Right lung (tissue), 5 donors: Measurements from ENCODE around the gene SH3BP4. TPM values are rescaled to one million over a fixed set of nuclear protein-coding genes. Genes with fewer than 3 reads are reported as not detected.
"Not testable (repeated sequence)": the region's sequence is repeated elsewhere in the genome, so short reads cannot be mapped to it uniquely, and the experiment has no call there.

Source experiments
- DNase-seq, 2 donors: peaks; one replicate each; pipeline ENCODE4 v3.0.0-alpha.2; 2013
- polyA plus RNA-seq, 5 donors: library from polyadenylated mRNA; unstranded; fragments of 120-200 nt; gene quantifications; one replicate each; pipeline versions ENCODE4 v1.2.1 to v1.2.3, GENCODE V29; 2013; ENCODE audit warnings: inconsistent platforms in 1 of 5, low replicate concordance in 1 of 5; ENCODE audit not compliant: insufficient read length in 5 of 5, insufficient read depth in 1 of 5

The SH3BP4 gene
- polyA plus RNA-seq, 5 donors, result 24.7 to 30.0 (median 27.9) TPM

DNA sequence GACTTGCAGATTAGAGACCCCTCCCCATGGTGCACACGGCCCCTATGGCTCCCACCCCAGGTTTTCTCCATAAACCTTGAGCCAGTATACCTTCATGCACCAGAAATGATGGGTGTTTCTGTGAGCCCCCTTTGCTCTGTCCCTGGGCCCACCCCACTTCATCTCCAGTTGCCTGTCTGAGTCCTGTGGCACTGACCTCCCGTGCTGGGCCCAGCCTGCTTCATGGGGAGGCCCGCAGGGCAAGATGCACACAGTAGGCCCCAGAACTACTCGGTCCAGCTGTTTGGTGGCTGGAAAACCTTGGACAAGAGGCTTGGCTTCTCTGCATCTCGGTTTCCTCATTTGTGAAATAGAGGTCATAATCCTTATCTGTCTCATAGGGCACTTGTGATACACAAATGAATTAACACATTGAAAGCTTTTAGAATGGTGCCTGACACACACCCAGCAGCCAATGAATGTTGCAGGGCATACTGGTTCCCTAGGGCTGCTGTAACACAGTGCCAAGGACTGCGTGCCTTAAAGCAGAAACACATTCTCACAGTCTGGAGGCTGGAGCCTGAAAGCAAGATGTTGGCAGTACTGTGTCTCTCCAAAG is 58.4 kb downstream of the SH3BP4 start:
- DNase-seq, result no peak

DNA sequence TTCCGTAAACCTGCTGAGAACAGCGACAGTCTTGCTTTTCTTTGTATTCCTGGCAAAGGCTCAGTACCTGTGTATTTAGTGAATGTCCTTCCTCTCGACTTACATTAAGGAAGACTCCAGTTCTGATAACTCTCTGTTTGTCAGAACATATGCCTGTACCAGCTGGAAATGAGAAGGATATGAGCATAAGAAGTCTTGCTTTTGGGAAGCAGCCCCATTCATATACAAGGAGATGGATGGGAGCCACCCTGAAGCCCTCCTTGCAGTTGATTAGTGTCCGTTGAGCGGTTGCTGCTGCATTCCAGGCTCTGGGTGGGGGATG is 59.8 kb downstream of the SH3BP4 start:
- DNase-seq, result no peak

DNA sequence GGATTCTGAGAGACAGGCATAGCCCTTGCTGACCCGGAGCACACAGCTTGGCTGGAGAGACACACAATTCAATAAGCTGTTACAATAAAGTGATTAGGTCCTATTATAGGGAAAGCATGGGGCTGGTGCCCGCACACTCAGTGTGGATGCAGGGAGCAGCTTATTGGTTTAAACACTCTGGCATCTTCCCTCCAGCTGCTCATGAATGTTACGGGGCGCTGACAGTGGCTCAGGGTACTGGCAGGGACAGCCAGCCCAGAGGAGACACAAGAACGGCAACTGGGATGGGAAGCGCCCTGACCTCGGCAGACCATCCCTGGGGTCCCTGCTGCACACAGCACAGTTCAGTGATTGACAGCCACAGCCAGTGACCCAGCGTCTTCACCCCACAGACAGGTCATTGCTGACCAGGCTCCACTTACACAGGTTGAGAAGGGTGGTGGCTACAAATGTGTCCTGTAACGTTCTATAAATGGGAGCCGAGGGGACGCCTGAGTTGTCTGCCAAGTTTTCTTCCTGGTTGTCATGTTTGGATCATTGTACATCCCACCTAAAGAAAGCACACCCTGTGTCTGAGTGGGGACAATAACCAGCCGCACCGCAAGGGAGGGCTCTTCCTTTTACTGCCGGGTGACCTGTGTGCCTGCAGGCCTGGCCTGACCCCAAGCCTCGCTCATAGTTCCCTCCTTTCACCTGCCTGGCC is 60.3 kb downstream of the SH3BP4 start:
- no peak for DNase-seq

DNA sequence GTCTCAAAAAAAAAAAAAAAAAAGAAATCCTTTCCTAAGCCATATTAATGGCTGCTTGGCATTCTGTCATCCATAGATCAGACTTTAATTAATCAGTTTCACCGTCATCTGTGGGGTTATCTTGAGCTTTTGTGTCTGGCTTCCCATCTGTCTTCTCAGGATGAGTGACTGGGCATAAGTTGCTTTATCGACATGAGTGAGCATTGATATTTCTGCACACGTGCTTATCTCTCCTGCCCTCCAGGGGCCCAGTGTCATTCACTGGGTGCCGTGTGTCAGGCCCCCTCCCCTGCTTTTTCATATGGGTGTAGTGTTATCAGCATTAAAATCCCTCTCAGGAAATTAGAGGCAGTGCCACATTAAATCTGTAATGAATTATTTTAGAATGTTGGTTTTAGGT is 65.6 kb downstream of the SH3BP4 start:
- DNase-seq, result no peak

DNA sequence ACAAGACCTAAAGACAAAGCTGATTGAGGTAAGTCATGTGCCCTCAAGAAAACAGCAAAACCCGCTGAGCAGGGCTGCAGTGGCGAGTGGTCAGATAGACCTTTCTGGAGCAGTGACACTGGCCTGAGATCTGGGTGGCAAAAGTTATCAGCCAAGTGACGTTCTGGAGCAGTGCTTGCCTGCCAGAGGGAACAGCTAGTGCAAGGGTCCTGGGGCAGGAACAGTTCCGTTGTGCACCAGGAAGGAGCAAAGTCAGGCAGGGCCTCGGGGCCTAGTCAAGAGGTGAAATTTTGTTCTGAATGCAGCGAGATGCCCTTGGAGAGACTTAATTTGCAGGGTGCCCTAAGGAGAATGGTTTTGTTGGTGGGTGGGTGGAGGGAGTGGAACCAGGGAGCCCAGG is 67.0 kb downstream of the SH3BP4 start:
- no peak for DNase-seq

DNA sequence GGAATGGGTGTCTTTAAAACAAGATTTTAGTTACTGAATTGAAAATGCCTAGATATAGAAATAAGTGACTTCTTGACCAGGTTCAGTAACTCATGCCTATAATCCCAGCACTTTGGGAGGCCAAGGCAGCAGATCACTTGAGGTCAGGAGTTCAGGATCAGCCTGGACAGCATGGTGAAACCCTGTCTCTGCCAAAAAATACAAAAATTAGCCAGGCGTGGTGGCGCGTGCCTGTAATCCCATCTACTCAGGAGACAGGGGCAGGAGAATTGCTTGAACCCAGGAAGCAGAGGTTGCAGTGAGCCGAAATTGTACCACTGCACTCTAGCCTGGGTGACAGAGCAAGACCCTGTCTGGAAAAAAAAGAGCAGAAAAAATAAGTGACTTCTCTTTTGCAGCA is 68.3 kb downstream of the SH3BP4 start:
- not testable (repeated sequence) for DNase-seq

DNA sequence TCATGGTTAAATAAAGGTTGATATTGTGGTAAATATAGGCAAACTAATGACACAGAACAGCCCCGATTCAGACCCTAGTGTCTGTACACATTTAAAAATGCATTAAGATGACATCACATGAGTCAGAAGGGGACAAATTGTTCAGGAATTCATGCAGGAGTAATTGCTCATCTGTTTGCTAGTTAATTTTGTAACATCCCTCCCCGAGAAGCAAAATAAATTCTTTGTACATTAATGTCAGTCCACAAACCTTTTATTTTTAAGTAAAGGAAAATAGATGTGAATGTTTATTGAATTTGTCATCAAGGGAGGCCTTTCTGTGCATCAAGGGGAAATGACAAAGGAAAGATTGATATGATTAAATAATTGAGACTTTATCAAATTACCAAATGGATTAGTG is 69.9 kb downstream of the SH3BP4 start:
- DNase-seq, result no peak

DNA sequence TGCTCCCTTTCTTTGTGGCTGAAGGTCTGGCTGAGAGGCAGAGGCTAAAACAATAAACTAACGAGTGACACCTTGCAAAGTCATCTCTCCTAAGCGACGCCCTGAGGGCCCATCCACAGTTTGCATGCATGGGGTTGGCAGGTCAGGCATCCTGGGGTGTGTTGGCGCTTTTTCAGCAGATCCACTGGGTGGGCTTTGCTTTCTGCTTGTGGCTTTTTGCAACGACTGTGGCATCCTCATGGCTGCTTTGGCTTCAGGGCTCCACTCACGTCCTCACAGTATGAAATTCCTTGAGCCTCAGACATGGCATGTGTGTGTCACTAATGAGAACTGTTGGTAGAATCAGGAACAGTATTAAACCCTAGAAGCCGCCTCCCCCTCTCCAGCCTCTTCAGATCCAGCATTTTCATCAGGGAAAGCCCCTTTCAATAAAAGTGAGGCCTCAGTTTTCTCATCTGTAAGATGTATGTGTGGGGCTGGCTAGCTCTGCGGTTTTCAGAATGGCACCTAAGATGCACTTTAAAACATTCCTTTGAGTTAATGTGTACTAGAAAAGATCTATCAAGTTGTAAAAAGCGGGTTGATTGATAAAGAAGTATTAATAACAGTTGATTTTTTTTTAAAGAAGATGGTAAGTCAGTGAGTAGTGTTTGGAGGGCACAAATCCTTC is 72.5 kb downstream of the SH3BP4 start:
- DNase-seq, result no peak

DNA sequence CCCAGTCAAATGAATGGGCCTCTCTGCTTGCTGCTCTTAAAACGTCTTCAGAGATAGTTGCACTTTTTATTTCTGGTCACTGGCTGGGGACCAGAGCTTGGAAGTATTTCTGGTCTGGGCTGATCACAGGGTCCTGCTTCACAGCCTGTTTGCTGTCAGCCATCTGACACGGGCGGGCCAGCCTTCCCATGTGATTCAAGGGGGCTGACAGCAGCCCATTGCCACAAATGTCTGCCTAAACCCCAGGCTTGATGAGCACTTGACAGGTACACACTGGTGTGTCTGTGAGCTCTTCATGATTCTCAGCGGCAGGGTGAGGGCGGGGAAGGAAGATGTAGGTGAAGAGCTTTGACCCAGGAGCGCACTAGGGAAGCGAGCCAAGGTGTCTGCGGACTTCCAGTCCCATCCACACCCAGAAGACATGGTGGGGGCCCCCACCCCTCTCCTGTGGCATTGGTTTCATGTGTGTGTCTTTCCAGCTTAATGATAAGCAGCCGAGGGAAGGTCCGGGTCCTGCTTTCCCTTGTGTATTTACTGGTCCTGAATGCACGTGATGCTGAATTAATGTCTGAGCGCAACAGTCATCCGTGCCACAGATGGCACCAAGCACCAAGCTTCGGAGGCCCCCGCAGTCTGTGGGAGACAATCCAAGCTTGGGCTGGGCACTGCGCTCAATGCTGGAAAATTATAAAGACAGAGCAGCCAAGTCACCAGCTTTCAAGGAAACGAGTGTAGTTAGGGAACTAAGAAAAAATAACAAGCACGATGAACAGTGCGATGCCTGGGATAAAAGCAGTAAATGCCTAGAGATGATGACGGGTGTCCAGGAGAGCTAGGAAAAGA is 73.3 kb downstream of the SH3BP4 start:
- DNase-seq, result no peak

DNA sequence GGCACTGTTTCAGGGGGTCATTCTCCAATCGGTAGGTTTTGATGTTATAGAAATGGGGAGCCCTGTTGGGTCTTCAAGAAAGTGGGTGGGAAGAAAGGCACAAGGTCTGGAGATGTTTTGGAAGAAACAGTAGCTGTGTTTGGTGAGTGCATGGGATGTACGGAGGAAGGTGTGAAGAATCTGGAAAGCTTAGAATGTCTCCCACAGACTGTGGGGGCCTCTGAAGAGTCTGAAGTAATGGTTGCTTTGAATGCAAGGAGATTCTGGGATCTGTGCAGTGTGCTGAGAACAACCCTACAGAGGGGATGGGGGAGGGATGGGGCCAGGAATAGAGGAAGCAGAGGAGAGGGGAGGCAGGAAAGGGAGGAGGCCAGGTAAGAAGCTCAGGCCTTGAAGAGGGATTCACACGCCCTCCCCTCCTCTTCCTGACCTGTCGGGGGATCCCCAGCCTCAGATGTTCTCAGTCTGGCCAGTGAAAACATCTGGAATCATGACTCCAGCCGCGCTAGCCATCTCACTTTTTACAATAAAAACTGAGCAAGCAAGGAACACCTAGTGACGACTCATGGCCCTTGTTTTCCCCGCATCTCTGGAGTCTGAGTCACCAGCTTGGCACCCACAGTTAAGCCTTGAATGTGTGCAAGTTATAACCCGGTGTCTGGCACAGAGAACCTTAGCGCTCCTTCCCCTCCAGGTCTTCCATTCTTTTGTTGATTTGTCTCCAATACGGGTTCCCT is 74.2 kb downstream of the SH3BP4 start:
- DNase-seq, result no peak

DNA sequence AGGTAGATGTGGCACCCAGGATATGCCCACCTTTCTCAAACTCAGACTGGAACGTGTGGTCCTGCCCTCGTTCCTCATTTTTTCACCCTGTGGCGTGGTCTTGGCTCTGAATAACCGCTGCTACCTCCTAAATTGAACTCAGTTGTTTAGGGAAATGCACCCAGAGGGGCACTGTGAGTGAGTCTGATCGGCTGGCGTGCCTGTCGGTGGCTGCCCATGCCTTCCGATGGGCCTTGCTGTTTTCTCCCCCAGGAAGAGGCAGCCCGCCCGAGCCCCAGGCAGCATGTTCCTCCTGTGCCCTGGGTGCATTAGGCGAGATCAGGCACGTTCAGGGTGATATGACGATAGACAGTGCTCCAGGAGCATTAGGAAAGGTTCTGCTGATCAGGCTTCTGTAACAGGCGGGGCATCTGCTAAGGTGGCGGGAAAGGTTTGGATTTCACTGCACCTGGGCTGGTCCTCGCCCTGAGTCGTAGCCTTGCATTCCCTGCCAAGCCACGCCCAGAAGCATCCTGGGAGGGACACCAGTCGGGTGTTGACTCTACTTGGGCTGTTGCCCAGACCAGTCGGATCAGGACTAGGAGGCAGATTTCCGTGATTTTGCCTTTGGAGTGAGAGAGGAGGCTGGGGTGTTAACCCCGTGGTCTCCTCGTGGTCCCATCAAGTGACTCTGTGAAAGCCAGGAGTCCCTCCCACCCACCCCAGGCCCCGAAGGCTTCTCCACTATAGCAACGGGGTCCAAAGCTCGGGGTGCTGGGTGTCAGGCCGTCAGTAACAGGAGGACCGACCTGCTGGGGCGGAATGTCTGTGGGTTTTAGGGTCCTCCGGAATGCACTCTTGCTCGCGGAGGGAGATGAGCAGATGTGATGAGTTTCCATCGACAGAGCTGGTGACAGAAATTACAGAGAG is 75.1 kb downstream of the SH3BP4 start:
- DNase-seq, result no peak

DNA sequence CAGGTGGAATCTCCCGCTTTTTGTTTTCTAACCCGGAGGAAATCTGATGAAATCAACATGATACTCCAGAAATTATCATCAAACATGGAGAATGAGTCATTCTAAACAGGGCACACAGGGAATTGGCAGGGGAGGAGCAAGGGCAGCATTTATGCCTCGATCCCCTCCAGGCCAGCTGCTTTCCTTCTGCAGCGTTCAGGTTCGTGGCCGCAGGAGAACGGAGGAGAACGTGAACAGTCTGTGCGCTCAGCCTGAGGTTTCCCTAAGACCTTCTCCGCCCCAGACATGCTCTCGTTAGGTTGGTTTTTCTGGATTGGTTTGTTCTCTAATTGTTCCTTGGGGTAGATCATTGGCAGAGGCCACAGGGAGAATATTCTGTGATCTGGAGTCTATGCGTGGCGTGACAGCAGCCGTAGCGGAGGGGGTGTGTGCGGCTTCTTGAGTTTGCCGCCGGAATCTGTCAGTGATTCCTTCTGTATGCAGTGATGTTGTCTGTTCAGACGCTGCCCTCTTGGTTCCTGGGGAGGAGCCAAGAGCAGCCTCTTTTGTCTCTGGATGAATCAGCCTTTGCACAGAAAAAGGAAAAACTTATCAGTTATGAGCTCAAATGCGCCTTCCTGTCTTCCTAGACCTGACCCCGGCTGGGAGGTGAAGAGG is 75.9 kb downstream of the SH3BP4 start:
- no peak for DNase-seq

DNA sequence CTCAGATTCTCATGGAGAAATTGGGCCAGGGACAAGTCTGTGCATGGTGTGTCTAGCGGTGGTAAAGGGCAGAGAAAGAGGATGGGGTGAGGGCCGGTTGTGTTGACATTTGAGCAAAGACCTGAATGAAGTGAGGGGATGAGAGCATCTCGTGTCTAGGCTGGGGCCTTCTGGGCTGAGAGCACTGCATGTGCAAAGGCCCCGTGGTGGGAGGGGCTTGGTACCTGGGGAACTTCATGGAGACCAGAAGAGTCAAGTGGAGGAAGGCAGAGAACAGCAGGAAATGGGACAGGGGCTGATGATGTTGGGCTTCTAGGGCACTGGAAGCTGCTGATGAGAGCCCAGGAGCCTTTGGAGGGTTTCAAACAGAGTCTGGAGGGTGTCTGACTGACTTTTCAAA is 76.8 kb downstream of the SH3BP4 start:
- no peak for DNase-seq

DNA sequence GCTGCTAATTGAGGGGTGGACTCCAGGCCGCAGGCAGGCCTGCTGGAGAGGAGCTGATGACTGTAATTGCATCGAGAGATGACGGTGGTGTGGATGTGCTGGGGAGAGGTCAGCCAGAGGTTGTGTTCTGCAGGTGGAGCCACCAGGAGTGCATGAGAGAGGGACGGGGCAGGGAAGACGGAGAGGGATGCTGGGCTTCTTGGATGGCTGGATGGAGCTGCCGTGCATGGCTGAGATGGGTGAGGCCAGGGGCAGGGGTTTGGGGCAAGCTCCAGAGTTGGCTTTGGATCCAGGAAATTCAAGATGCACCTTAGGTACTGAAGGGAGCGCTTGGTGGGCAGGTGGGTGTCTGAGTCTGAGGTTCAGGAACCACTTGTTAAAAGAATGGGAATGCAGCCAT is 77.2 kb downstream of the SH3BP4 start:
- DNase-seq, result no peak

DNA sequence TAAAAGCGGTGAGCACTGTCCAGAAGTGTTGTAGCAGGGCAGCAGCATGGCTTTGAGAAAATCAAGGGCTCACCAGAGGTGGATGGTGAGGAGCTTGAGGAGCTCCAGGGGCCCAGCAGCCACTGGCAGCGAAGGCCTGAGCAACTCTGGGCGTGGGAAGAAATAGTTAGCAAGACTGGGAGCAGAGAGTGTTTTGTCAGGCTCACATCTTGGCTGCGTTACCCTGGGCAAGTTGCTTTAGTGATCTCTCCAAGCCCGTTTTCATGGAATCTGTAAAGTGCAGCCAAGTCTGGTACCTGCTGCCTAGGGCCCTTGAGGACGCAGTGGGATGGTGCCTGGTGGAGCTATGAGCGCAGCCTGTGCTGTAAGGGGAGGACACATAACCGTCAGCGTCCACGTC is 78.3 kb downstream of the SH3BP4 start:
- DNase-seq, result no peak

DNA sequence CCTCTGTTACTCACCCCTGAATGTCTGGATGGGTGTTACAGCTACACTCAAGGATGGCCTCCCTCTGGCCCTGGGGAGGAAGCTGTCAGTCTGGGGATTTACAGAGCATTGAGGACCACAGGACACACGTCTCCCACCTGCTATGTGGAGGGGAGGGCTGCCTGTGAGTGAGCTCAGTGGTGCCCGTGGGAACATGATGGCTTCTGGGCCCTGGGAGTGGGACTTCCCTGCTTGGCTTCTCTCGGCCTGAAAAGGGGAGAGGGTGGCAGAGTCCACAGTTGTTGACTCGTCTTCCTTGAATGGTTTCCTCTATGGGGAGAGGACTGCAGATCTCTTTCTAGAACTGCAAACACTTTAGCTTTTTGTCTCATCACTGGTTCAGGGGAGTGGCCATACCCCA is 79.1 kb downstream of the SH3BP4 start:
- DNase-seq, result no peak

DNA sequence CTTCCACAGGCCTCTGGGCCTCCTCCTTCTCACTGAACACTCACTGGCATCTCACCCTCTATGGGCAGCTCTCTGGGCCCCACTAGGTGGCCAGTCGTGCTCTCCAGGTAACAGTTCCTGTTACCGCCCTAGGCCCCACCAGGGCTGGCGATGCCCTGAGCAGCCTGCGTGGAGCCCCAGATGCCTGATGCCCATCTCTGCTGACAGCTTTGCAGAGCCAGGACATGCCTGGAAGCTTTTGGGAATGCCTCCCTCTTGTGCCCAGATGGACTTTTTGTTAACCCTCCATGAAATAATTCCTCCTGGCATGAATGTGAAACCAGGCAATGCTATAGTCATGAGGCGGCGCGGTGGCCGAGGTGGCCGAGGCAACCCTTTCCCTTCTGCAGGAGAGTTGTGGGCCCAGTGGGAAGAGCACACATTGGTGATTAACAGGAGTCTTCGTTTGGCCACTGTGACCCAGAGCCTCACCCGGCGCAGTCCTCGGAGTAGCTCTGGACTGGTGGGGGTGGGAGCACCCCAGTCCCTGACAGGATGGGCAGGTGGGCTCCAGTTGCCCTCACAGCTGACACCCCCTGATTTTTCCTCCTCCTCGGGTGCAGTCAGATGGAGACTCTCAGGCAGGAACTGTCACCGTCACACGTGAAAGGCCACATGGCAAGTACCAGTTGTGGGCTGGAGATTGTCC is 80.0 kb downstream of the SH3BP4 start:
- DNase-seq, result no peak

DNA sequence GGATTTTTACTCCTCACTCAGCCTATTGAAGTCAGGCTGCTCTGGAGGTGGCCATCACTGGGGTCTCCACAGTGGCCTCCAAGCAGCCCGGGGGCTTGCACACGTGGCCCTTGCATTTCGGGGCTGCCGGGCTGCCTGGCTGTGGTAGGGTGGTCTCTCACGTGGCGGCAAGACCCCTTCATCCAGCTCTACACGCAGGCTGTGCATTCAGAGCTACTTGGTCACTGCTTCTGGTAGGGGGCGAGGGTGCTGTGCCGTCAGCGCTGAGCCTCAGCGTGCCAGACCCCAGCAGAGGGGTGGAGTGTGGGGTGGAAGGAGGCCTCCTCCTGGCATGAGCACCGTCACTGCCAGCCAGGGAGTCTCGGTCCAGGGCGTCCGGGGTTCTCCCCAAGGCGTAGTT is 80.6 kb downstream of the SH3BP4 start:
- no peak for DNase-seq

DNA sequence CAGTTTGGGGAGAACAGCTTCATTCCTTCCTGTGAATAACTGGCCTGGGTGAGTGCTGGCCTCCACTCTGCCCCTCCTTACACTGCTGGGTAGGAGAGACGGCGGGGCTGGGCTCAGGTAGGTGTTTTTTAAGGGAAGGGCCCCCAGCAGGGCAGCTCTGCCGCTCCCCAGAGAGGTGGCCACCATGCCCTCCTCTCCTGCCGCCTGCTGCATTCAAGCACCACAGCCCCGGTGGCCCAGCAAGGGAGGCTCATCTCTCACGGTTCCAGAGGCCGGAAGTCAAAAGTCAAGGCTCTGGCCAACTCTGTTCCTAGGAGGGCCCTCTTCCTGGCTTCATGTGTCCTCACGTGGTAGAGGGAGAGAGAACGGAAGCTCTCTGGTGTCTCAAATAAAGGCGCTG is 81.1 kb downstream of the SH3BP4 start:
- DNase-seq, result no peak
